ENCODE data around the gene TRAF6.
A peak's percentile ranks its signal among the peaks of the same experiment; 100 is the strongest.
"Not testable (repeated sequence)": the region's sequence is repeated elsewhere in the genome, so short reads cannot be mapped to it uniquely, and the experiment has no call there.

The TRAF6 gene

DNA sequence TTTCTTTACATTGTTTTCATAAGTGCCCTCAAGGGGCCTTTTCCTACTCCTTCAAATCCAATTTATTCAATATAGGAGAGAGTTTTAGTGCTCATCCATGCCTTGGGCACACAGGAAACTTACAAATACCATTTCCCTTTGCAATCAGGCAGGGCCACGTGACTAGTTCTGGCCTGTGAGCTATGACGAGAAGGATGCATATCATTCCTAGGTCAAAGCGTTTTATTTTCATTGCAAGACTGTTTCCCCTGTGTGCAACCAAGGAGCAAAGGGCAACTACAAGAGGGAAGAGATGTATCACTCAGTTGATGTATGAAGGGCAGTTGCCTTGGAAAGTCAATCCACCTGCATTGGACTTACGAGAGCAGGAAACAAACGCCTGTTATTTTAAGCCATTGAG, 1.9 kb upstream of the TRAF6 start:
- H3K4me1 ChIP-seq (ENCODE audit: control insufficient read depth, insufficient read depth, low read length, unreplicated experiment): peaks cover 5% of the 10 kb centered on the region
- H3K79me2 ChIP-seq (ENCODE audit: control insufficient read depth, insufficient read depth, low read length, unreplicated experiment): peaks cover 24% of the 10 kb centered on the region
- no peak overlapping the region for H2AFZ ChIP-seq (ENCODE audit: low read length, unreplicated experiment)
- no peaks in the 10 kb centered on the region for H3K36me3 ChIP-seq (ENCODE audit: insufficient read depth, low read length)
- peaks cover 4% of the 10 kb centered on the region for H3K27me3 ChIP-seq (ENCODE audit: insufficient read depth, low read length)
- no peak overlapping the region for H3K4me3 ChIP-seq (ENCODE audit: low read depth, low read length)
- no peak overlapping the region for H3K27ac ChIP-seq (ENCODE audit: low read depth, low read length)

DNA sequence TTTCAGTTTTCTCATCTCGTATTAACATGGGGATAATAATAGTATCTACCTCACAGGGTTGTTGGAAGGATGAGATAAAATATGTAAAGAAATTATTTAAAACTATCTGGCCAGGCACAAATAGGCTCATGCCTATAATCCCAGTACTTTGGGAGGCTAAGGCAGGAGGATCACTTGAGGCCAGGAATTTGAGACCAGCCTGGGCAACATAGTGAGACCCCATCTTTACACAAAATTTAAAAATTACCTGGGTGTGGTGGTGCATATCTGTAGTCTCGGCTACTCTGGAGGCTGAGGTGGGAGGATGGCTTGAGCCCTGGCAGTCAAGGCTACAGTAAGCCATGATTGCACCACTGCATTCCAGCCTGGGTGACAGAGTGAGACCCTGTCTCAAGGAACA, 990 bp upstream of the TRAF6 start:
- not testable (repeated sequence) for H3K4me1 ChIP-seq (ENCODE audit: control insufficient read depth, insufficient read depth, low read length, unreplicated experiment); H3K4me3 ChIP-seq (ENCODE audit: low read depth, low read length); H3K27me3 ChIP-seq (ENCODE audit: insufficient read depth, low read length); H2AFZ ChIP-seq (ENCODE audit: low read length, unreplicated experiment); H3K36me3 ChIP-seq (ENCODE audit: insufficient read depth, low read length); H3K27ac ChIP-seq (ENCODE audit: low read depth, low read length)
- H3K79me2 ChIP-seq (ENCODE audit: control insufficient read depth, insufficient read depth, low read length, unreplicated experiment): peaks cover 24% of the 10 kb centered on the region

DNA sequence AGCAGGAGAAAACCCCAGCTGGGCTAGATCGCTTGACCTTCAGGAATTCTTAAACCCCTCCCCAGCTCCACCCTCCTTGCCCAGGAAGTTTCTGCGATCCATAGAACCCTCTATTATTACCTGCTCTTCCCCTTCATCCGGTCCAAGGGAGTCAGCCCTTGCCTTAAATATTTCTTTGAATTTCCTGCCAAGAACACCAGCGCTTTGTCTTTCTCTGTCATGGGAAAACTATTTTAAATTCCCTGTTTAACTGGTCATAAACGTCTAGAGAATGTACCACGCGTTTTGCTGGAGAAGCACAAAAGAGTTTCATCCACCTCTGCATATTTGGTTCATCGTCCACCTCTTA, 496 bp upstream of the TRAF6 start:
- Histone ChIP-seq H3K27me3 (ENCODE audit: insufficient read depth, low read length) (no peaks in the 10 kb centered on the region), H3K4me1 (ENCODE audit: control insufficient read depth, insufficient read depth, low read length, unreplicated experiment) (peaks cover 5% of the 10 kb centered on the region), H3K27ac (ENCODE audit: low read depth, low read length) (no peak overlapping the region), H3K79me2 (ENCODE audit: control insufficient read depth, insufficient read depth, low read length, unreplicated experiment) (peaks cover 24% of the 10 kb centered on the region), H2AFZ (ENCODE audit: low read length, unreplicated experiment) (peak overlapping the region; percentile 59), H3K4me3 (ENCODE audit: low read depth, low read length) (peak overlapping the region; percentile 94), H3K36me3 (ENCODE audit: insufficient read depth, low read length) (no peaks in the 10 kb centered on the region)

- H3K4me1 ChIP-seq (ENCODE audit: control insufficient read depth, insufficient read depth, low read length, unreplicated experiment): peaks cover 5% of the 10 kb centered on the region
- H3K27me3 ChIP-seq (ENCODE audit: insufficient read depth, low read length): no peaks in the 10 kb centered on the region
- peak overlapping the region; percentile 94 for H3K4me3 ChIP-seq (ENCODE audit: low read depth, low read length)
- H3K79me2 ChIP-seq (ENCODE audit: control insufficient read depth, insufficient read depth, low read length, unreplicated experiment): peaks cover 28% of the 10 kb centered on the region
- no peaks in the 10 kb centered on the region for H3K36me3 ChIP-seq (ENCODE audit: insufficient read depth, low read length)
- H3K27ac ChIP-seq (ENCODE audit: low read depth, low read length): peak overlapping the region; percentile 15; the same call in 1 of the 2 replicates
- peak overlapping the region; percentile 89 for H2AFZ ChIP-seq (ENCODE audit: low read length, unreplicated experiment)
Observed at GRCh38 chr11:36509201-36509639, 852 bp downstream of the TRAF6 start.

DNA sequence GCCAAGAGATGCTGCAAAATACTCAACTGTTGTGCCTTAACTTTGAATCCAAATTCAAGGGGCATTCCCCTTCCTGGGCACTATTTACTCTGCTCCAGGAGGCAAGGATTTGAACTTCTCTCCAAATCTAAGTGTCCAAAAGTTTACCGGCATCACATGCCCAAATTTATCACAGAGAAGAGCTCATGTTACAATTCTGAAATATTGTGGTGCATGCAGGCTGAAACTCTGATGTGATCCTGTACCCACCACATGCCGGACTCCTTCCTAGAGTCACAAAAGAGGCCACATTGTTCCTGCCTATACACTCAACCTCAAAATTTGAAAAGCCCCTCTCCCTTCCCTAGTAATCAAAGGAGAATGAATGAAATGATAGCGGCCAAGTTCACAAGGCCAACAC, 1.3 kb downstream of the TRAF6 start:
- H3K27ac ChIP-seq (ENCODE audit: low read depth, low read length): peak overlapping the region; percentile 15; the same call in 1 of the 2 replicates

DNA sequence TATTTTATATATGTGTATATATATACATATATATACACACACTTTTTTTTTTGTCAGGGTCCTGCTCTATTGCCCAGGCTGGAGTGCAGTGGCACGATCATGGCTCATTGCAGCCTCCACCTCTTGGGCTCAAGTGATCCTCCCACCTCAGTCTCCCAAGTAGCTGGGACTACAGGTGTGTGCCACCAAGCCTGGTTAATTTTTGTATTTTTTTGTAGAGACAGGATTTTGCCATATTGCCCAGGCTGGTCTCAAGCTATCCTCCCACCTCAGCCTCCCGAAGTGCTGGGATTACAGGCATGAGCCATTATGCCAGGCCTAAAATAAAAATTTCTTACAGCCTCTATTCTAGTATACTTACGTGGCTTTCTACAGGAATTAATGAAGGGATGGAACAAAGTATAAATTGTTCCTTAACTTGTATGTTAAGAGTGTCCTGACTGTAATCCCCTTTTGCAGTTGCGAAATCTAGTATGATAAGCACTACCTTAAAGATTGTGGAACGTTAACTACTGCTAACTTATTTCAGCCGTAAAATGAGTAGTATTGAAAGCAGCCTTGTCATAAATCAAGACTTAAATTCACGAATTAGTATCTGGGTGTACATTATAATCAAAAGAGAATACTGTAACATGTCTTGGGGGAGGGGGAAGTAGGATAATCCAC, 2.1 kb downstream of the TRAF6 start:
- peak overlapping the region; percentile 94 for H3K4me3 ChIP-seq (ENCODE audit: low read depth, low read length)
- no peaks in the 10 kb centered on the region for H3K27me3 ChIP-seq (ENCODE audit: insufficient read depth, low read length)
- no peaks in the 10 kb centered on the region for H3K36me3 ChIP-seq (ENCODE audit: insufficient read depth, low read length)
- H3K27ac ChIP-seq (ENCODE audit: low read depth, low read length): peak overlapping the region; percentile 15; the same call in 1 of the 2 replicates
- H3K79me2 ChIP-seq (ENCODE audit: control insufficient read depth, insufficient read depth, low read length, unreplicated experiment): peaks cover 32% of the 10 kb centered on the region
- H2AFZ ChIP-seq (ENCODE audit: low read length, unreplicated experiment): no peak overlapping the region
- peaks cover 5% of the 10 kb centered on the region for H3K4me1 ChIP-seq (ENCODE audit: control insufficient read depth, insufficient read depth, low read length, unreplicated experiment)

More for the DNA sequence above, 1.3 kb downstream of the TRAF6 start:
- Histone ChIP-seq H3K79me2 (ENCODE audit: control insufficient read depth, insufficient read depth, low read length, unreplicated experiment) (peaks cover 32% of the 10 kb centered on the region), H3K4me3 (ENCODE audit: low read depth, low read length) (peak overlapping the region; percentile 94), H2AFZ (ENCODE audit: low read length, unreplicated experiment) (peak overlapping the region; percentile 89), H3K36me3 (ENCODE audit: insufficient read depth, low read length) (no peaks in the 10 kb centered on the region), H3K4me1 (ENCODE audit: control insufficient read depth, insufficient read depth, low read length, unreplicated experiment) (peaks cover 5% of the 10 kb centered on the region), H3K27me3 (ENCODE audit: insufficient read depth, low read length) (no peaks in the 10 kb centered on the region)

DNA sequence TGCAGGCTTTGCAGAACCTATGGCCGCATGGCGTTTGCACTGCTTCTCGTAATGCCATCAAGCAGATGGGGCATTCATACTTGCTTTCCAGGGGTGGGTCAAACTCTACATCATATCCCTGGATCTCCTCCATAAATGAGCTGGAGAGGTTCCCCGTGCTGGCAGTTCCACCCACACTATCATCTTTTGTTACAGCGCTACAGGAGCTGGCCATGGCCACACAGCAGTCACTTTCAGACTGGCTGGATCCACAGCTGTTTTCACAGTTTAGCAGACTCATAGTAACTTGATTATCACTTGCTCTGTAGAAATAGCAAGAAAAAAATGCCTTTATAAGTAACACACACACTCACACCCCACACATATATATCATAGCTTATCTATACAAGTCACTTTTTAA, 8.8 kb downstream of the TRAF6 start:
- Histone ChIP-seq H3K4me3 (ENCODE audit: low read depth, low read length) (0 out of 2 replicates have a peak overlapping the region, but pooled peaks have one; percentile 11), H2AFZ (ENCODE audit: low read length, unreplicated experiment) (no peak overlapping the region), H3K36me3 (ENCODE audit: insufficient read depth, low read length) (peaks cover 10% of the 10 kb centered on the region; the same call in 1 of the 2 replicates), H3K27ac (ENCODE audit: low read depth, low read length) (0 out of 2 replicates have a peak overlapping the region, but pooled peaks have one; percentile 74), H3K4me1 (ENCODE audit: control insufficient read depth, insufficient read depth, low read length, unreplicated experiment) (peaks cover 22% of the 10 kb centered on the region), H3K79me2 (ENCODE audit: control insufficient read depth, insufficient read depth, low read length, unreplicated experiment) (peaks cover 14% of the 10 kb centered on the region), H3K27me3 (ENCODE audit: insufficient read depth, low read length) (no peaks in the 10 kb centered on the region)

GRCh38 chr11:36500315-36500721, 9.8 kb downstream of the TRAF6 start:
- peaks cover 22% of the 10 kb centered on the region for H3K4me1 ChIP-seq (ENCODE audit: control insufficient read depth, insufficient read depth, low read length, unreplicated experiment)
- peak overlapping the region; percentile 74 for H3K27ac ChIP-seq (ENCODE audit: low read depth, low read length)
- H3K27me3 ChIP-seq (ENCODE audit: insufficient read depth, low read length): no peaks in the 10 kb centered on the region
- H2AFZ ChIP-seq (ENCODE audit: low read length, unreplicated experiment): no peak overlapping the region
- peaks cover 10% of the 10 kb centered on the region; the same call in 1 of the 2 replicates for H3K36me3 ChIP-seq (ENCODE audit: insufficient read depth, low read length)
- peaks cover 14% of the 10 kb centered on the region for H3K79me2 ChIP-seq (ENCODE audit: control insufficient read depth, insufficient read depth, low read length, unreplicated experiment)
- H3K4me3 ChIP-seq (ENCODE audit: low read depth, low read length): peak overlapping the region; percentile 11; the same call in 1 of the 2 replicates

GRCh38 chr11:36499315-36499714, 10.8 kb downstream of the TRAF6 start:
- Histone ChIP-seq H3K4me1 (ENCODE audit: control insufficient read depth, insufficient read depth, low read length, unreplicated experiment) (peaks cover 22% of the 10 kb centered on the region), H3K27me3 (ENCODE audit: insufficient read depth, low read length) (no peaks in the 10 kb centered on the region), H3K79me2 (ENCODE audit: control insufficient read depth, insufficient read depth, low read length, unreplicated experiment) (peaks cover 11% of the 10 kb centered on the region), H3K4me3 (ENCODE audit: low read depth, low read length) (no peak overlapping the region), H2AFZ (ENCODE audit: low read length, unreplicated experiment) (no peak overlapping the region), H3K36me3 (ENCODE audit: insufficient read depth, low read length) (peaks cover 10% of the 10 kb centered on the region; the same call in 1 of the 2 replicates), H3K27ac (ENCODE audit: low read depth, low read length) (no peak overlapping the region)

DNA sequence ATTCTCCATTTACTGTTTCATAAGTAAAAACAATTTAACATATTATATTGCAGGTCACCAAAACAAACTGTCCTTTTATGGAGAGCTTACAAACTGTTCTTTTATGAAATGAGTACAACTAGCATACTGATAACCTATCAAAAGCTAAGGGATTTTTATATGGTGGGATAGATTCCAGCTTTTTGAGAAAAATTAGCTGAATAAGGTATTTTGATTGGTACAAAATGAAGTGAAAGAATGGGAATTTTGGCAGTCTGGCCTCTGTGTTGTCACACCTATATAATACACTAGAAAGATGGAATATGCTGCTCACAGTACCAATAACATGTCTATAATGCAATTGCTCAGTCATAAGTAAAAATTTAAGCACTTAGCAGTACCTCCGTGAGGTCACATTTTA, 11.4 kb downstream of the TRAF6 start:
- no peak overlapping the region for H3K4me3 ChIP-seq (ENCODE audit: low read depth, low read length)
- H3K79me2 ChIP-seq (ENCODE audit: control insufficient read depth, insufficient read depth, low read length, unreplicated experiment): peaks cover 6% of the 10 kb centered on the region
- H3K27ac ChIP-seq (ENCODE audit: low read depth, low read length): no peak overlapping the region
- no peak overlapping the region for H2AFZ ChIP-seq (ENCODE audit: low read length, unreplicated experiment)
- H3K4me1 ChIP-seq (ENCODE audit: control insufficient read depth, insufficient read depth, low read length, unreplicated experiment): peaks cover 22% of the 10 kb centered on the region
- H3K27me3 ChIP-seq (ENCODE audit: insufficient read depth, low read length): no peaks in the 10 kb centered on the region
- peaks cover 10% of the 10 kb centered on the region; the same call in 1 of the 2 replicates for H3K36me3 ChIP-seq (ENCODE audit: insufficient read depth, low read length)

DNA sequence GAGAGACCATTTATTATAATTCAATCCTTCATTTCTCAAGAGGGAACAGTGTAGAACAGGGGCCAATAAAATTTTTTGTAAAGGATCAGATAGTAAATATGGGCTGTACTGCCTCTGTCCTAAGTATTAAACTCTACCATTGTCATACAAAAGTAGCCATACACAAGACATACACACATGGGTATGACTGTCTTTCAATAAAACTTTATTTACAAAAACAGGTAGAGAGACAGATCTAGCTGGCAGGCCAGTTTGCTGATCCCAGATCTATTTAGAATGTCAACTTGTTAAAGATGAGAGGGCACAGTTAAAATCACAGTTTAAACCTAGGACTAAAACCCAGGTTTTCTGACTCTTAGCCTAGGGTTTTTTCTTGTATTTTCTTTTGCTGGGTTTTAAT, 16.7 kb downstream of the TRAF6 start:
- H3K4me1 ChIP-seq (ENCODE audit: control insufficient read depth, insufficient read depth, low read length, unreplicated experiment): no peaks in the 10 kb centered on the region
- H3K36me3 ChIP-seq (ENCODE audit: insufficient read depth, low read length): peaks cover 5% of the 10 kb centered on the region; the same call in 1 of the 2 replicates
- no peak overlapping the region for H2AFZ ChIP-seq (ENCODE audit: low read length, unreplicated experiment)
- H3K27me3 ChIP-seq (ENCODE audit: insufficient read depth, low read length): no peaks in the 10 kb centered on the region
- no peaks in the 10 kb centered on the region for H3K79me2 ChIP-seq (ENCODE audit: control insufficient read depth, insufficient read depth, low read length, unreplicated experiment)
- no peak overlapping the region for H3K27ac ChIP-seq (ENCODE audit: low read depth, low read length)
- no peak overlapping the region for H3K4me3 ChIP-seq (ENCODE audit: low read depth, low read length)
